GM23248 (cell line): ENCODE data around the gene GINM1. TPM values are rescaled to one million over a fixed set of nuclear protein-coding genes. Genes with fewer than 3 reads are reported as not detected.

ENCODE experiments used
- DNase-seq: peaks from one replicate; pipeline ENCODE4 v3.0.0-alpha.2; 2015
- H2AFZ ChIP-seq: fragments of 200-600 bp; sonication (generic); 2 replicates; pipeline ENCODE4 v1.6.1; 2016; ENCODE audit warnings: antibody characterized with exemption
- H3F3A ChIP-seq: fragments of 200-600 bp; sonication (generic); 2 replicates; pipeline ENCODE4 v1.6.1; 2016; ENCODE audit warnings: mild to moderate bottlenecking, antibody characterized with exemption, mixed run types; ENCODE audit not compliant: insufficient read depth
- H3K27ac ChIP-seq: fragments of 200-600 bp; sonication (generic); 2 replicates; pipeline ENCODE4 v1.5.1; 2016; ENCODE audit warnings: mild to moderate bottlenecking
- H3K27me3 ChIP-seq: fragments of 200-600 bp; sonication (generic); replicated peaks from 2 replicates; pipeline ENCODE4 v1.6.1; 2016; ENCODE audit warnings: mild to moderate bottlenecking; ENCODE audit not compliant: insufficient read depth
- H3K36me3 ChIP-seq: fragments of 200-600 bp; sonication (generic); 2 replicates; pipeline ENCODE4 v1.6.1; 2016; ENCODE audit warnings: low read depth, mild to moderate bottlenecking
- H3K4me1 ChIP-seq: fragments of 200-600 bp; sonication (generic); 2 replicates; pipeline ENCODE4 v1.6.1; 2016; ENCODE audit warnings: mild to moderate bottlenecking; ENCODE audit not compliant: insufficient read depth
- H3K4me2 ChIP-seq: fragments of 200-600 bp; sonication (generic); one replicate; pipeline ENCODE4 v1.6.1; 2016; ENCODE audit warnings: mild to moderate bottlenecking; ENCODE audit not compliant: unreplicated experiment
- H3K4me3 ChIP-seq: fragments of 200-600 bp; sonication (generic); 2 replicates; pipeline ENCODE4 v1.5.1; 2016; ENCODE audit warnings: mild to moderate bottlenecking
- H3K79me2 ChIP-seq: fragments of 200-600 bp; sonication (generic); 2 replicates; pipeline ENCODE4 v1.6.1; 2016; ENCODE audit warnings: mild to moderate bottlenecking; ENCODE audit not compliant: insufficient read depth
- H3K9ac ChIP-seq: fragments of 200-600 bp; sonication (generic); 2 replicates; pipeline ENCODE4 v1.6.1; 2016; ENCODE audit warnings: mild to moderate bottlenecking
- H3K9me2 ChIP-seq: fragments of 200-600 bp; sonication (generic); 2 replicates; pipeline ENCODE4 v1.6.1; 2016; ENCODE audit warnings: mixed run types, mild to moderate bottlenecking, moderate library complexity; ENCODE audit not compliant: insufficient read depth
- H3K9me3 ChIP-seq: fragments of 200-600 bp; sonication (generic); one replicate; pipeline ENCODE4 v1.6.1; 2017; ENCODE audit warnings: low read depth
- H4K20me1 ChIP-seq: fragments of 200-600 bp; sonication (generic); 2 replicates; pipeline ENCODE4 v1.6.0; 2016; ENCODE audit not compliant: insufficient read depth
- EZH2 ChIP-seq: fragments of 200-600 bp; sonication (generic); IDR thresholded peaks from 2 replicates; pipeline ENCODE4 v1.6.1; 2018; ENCODE audit warnings: antibody characterized with exemption, mild to moderate bottlenecking; ENCODE audit not compliant: insufficient read depth, poor library complexity, severe bottlenecking
- EZH2phosphoT487 ChIP-seq: fragments of 200-600 bp; sonication (generic); IDR thresholded peaks from 2 replicates; pipeline ENCODE4 v1.6.1; 2018; ENCODE audit warnings: antibody characterized with exemption, moderate library complexity, mild to moderate bottlenecking, low read depth; ENCODE audit not compliant: insufficient read depth
- WGBS, 2 experiments: methylation state at CpG; one replicate each; pipeline ENCODE4 v1.1.6; 2015 to 2017; ENCODE audit warnings: low lambda C conversion rate in 2 of 2, low coverage in 1 of 2; ENCODE audit errors: missing lambda C conversion rate in 2 of 2; 5-methylcytosine and 5-hydroxymethylcytosine counted together
- in situ Hi-C: fragments of 300-500 bp; cut with MboI; formaldehyde crosslinking; loops from 2 replicates; pipeline ENCODE4 v1.15.0; 2020
- polyA plus RNA-seq: library from polyadenylated mRNA; unstranded; fragments of >200 nt; fragmentation: Nextera tagmentation; extraction: Ambion mirVana; gene quantifications from 2 replicates; pipeline ENCODE4 v1.2.1, GENCODE V29; 2016
- total RNA-seq: library from RNA; depleted of rRNA; stranded (reverse); fragments of >200 nt; shearing (Covaris generic); gene quantifications from 2 replicates; pipeline ENCODE4 v1.2.3, GENCODE V29; 2014

The GINM1 gene
- total and polyA plus RNA-seq, 2 experiments from 2014 or later, result 83.1 to 98.7 TPM

DNA sequence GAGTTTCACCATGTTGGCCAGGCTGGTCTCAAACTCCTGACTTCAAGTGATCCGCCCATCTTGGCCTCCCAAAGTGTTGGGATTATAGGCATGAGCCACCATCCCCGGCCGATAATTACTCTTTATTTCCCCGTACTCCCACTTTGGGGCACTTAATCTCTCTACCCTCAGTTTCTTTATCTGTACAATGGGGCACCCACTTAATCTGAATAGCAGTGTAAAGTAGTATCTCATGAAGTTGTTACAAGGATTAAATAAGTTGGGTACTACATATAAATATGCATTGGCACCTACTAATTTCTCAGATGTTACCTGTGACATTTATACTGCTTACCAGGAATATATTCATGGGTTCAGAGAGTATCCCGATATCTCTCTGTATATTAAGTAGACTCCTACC, 15.2 kb downstream of the GINM1 start:
- Histone ChIP-seq H3K9me2 (no peaks in the 10 kb centered on the region), H3K36me3 (peaks cover 14% of the 10 kb centered on the region; the same call in 1 of the 2 replicates), H3K9ac (no peak overlapping the region), H3K4me1 (no peaks in the 10 kb centered on the region), H2AFZ (no peak overlapping the region), H3F3A (no peaks in the 10 kb centered on the region), H3K4me3 (no peak overlapping the region), H3K79me2 (peaks cover 4% of the 10 kb centered on the region), H3K27me3 (no peaks in the 10 kb centered on the region), H4K20me1 (no peaks in the 10 kb centered on the region), H3K9me3 (no peaks in the 10 kb centered on the region), H3K27ac (no peak overlapping the region), H3K4me2 (no peak overlapping the region)
- 97 to 99% methylated on average over 5 of the region's 5 CpGs for WGBS, 2 experiments
- in situ Hi-C loops, result no loop called here
- DNase-seq, result no peak
- TF ChIP-seq EZH2, result no peak

DNA sequence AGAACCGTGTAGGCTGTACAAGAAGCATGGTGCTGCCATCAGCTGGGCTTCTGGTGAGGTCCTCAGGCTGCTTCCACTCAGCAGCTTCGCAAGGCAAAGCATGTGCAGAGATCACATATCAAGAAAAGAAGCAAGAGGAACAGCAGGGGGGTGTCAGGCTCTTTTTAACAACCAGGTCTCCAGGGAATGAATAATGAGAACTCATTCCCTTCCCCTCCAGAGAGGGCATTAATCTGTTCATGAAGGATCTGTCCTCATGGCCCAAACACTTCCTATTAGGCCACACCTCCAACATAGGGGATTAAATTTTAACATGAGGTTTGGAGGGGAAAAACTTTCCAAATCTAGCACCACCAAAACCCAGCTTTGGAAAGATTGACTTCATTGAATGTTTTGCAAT, 20.0 kb downstream of the GINM1 start:
- Histone ChIP-seq H3K4me3 (no peak overlapping the region), H3K36me3 (peaks cover 20% of the 10 kb centered on the region), H3K4me1 (no peaks in the 10 kb centered on the region), H4K20me1 (no peaks in the 10 kb centered on the region), H3K4me2 (no peak overlapping the region), H3F3A (no peaks in the 10 kb centered on the region), H3K27me3 (no peaks in the 10 kb centered on the region), H3K9ac (no peak overlapping the region), H2AFZ (no peak overlapping the region), H3K9me2 (no peaks in the 10 kb centered on the region), H3K9me3 (no peaks in the 10 kb centered on the region), H3K79me2 (no peaks in the 10 kb centered on the region), H3K27ac (no peak overlapping the region)
- in situ Hi-C loops, result no loop called here
- no peak for TF ChIP-seq EZH2
- TF ChIP-seq EZH2phosphoT487, result no peak
- DNase-seq, result no peak
- WGBS, 2 experiments, result 96 to 97% methylated on average over 2 of the region's 2 CpGs

DNA sequence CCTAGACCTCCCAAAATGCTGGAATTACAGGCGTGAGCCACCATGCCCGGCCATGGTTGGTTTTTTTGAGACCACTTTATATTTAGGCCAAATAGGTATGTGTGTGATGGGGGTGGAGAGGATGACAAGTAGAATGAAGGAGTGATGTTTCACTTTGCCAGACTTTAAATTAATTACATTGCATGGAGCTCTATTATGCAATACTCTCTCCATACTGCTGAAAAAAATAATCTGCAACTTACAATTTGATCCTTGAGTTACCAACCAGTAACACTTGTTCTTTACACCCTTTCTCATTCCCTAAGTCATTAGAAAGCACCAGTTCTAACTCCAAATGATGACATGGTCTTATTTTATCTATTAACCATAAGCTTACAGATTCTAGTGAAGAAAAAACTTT, 26.8 kb downstream of the GINM1 start:
- Histone ChIP-seq H3K4me1 (no peaks in the 10 kb centered on the region), H3K9ac (no peak overlapping the region), H3K4me2 (no peak overlapping the region), H3F3A (0 out of 2 replicates have a peak, but pooled peaks cover 5% of the 10 kb centered on the region), H3K36me3 (peaks cover 62% of the 10 kb centered on the region), H2AFZ (no peak overlapping the region), H3K9me3 (no peaks in the 10 kb centered on the region), H3K4me3 (no peak overlapping the region), H4K20me1 (no peaks in the 10 kb centered on the region), H3K79me2 (no peaks in the 10 kb centered on the region), H3K27me3 (no peaks in the 10 kb centered on the region), H3K9me2 (no peaks in the 10 kb centered on the region), H3K27ac (no peak overlapping the region)
- no peak for DNase-seq
- TF ChIP-seq EZH2phosphoT487 (no peak), EZH2 (no peak)
- WGBS, 2 experiments, result 76 to 88% methylated on average over 2 of the region's 2 CpGs
- in situ Hi-C loops, result no loop called here

DNA sequence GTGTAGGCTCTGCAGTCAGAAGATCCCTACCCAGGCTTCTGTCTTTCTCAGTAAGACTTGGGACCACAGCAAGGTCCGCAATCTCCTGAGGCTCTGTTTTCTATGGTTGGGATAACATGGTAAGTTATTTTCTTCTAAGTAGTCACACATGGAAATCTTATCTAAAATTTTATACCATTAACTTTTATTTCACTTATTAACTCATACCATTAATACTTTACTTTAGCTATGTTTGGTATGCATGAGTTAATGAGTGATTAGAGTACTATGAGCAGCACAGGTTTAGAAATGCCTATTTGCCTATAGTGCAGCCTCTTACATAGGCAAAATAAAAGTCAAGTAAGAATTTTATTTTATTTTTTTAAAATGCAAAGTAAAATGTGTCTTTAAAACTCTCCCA, 27.2 kb downstream of the GINM1 start:
- 93 to 95% methylated on average over 1 of the region's 1 CpG for WGBS, 2 experiments
- H3K36me3 ChIP-seq, result peaks cover 65% of the 10 kb centered on the region

DNA sequence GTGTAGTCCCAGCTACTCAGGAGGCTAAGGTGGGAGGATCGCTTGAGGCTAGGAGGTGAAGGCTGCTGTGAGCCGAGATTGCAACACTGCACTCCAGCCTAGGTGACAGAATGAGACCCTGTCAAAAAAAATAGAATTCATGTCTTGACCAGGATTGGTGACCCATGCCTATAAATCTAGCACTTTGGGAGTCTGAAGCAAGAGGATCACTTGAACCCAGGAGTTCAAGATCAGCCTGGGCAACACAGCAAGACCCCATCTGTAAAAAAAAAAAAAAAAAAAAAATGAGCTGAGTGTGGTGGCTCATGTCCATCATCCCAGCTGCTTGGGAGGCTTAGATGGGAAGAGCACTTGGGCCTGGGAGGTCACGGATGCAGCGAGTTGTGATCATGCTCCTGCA, 34.3 kb downstream of the GINM1 start:
- 98 to 100% methylated on average over 4 of the region's 4 CpGs for WGBS, 2 experiments
- in situ Hi-C loops, result no loop called here

More for the DNA sequence above, 27.2 kb downstream of the GINM1 start:
- Histone ChIP-seq H3K79me2 (no peaks in the 10 kb centered on the region), H3K9ac (no peak overlapping the region), H3F3A (0 out of 2 replicates have a peak, but pooled peaks cover 5% of the 10 kb centered on the region), H3K4me1 (no peaks in the 10 kb centered on the region), H3K4me2 (no peak overlapping the region), H2AFZ (no peak overlapping the region), H3K27ac (no peak overlapping the region), H3K4me3 (no peak overlapping the region), H3K27me3 (no peaks in the 10 kb centered on the region), H3K9me3 (no peaks in the 10 kb centered on the region), H3K9me2 (no peaks in the 10 kb centered on the region), H4K20me1 (no peaks in the 10 kb centered on the region)
- in situ Hi-C loops, result no loop called here
- no peak for TF ChIP-seq EZH2
- no peak for DNase-seq

More for the DNA sequence above, 34.3 kb downstream of the GINM1 start:
- no peak for DNase-seq
- Histone ChIP-seq H3K4me3 (no peak overlapping the region), H3K4me2 (no peak overlapping the region), H3K4me1 (no peaks in the 10 kb centered on the region), H3K79me2 (peaks cover 9% of the 10 kb centered on the region), H3F3A (0 out of 2 replicates have a peak, but pooled peaks cover 3% of the 10 kb centered on the region), H3K9me3 (no peaks in the 10 kb centered on the region), H2AFZ (no peak overlapping the region), H4K20me1 (no peaks in the 10 kb centered on the region), H3K9ac (no peak overlapping the region), H3K9me2 (no peaks in the 10 kb centered on the region), H3K36me3 (peaks cover 26% of the 10 kb centered on the region), H3K27ac (no peak overlapping the region), H3K27me3 (no peaks in the 10 kb centered on the region)
- no peak for TF ChIP-seq EZH2
- TF ChIP-seq EZH2phosphoT487, result no peak
